Endothelial cell of umbilical vein (primary cell): ENCODE data around the gene GPX7. TPM values are rescaled to one million over a fixed set of nuclear protein-coding genes. Genes with fewer than 3 reads are reported as not detected.

Experiments
- BruUV-seq: library from RNA; stranded (reverse); fragments of 400-500 nt; replicated peaks from 2 replicates; lab custom pipeline; 2021; lab: Mats Ljungman, UMichigan
- CTCF ChIA-PET: fragments of 300-600, 350-600 bp; sonication (Branson Sonifier 250); formaldehyde crosslinking; loops from one replicate; lab custom pipeline; 2021; ENCODE audit warnings: antibody characterized with exemption, inconsistent platforms; lab: Charles Lee
- POLR2A ChIA-PET: fragments of 300-600, 350-600 bp; sonication (Branson Sonifier 250); formaldehyde crosslinking; loops from one replicate; lab custom pipeline; 2021; ENCODE audit warnings: antibody characterized with exemption, inconsistent platforms; lab: Charles Lee
- DNase-seq: peaks from one replicate; pipeline ENCODE4 v3.0.0-alpha.2; 2011; ENCODE audit warnings: low read depth, low spot score
- FAIRE-seq: peaks from 2 replicates; lab custom pipeline; 2011; peaks lifted over from hg19 to GRCh38; lab: Jason Lieb, UNC
- H2AFZ ChIP-seq: 2 replicates; pipeline ENCODE4 v1.6.0; 2012; ENCODE audit warnings: low read depth, low read length, control low read depth, inconsistent platforms
- H3K27ac ChIP-seq: 2 replicates; pipeline ENCODE4 v1.5.1; 2011; ENCODE audit warnings: low read depth, mild to moderate bottlenecking, control low read depth, low read length, moderate library complexity; ENCODE audit not compliant: insufficient read depth
- H3K27me3 ChIP-seq, 2 experiments: 2 replicates each; pipeline versions ENCODE4 v1.6.0 to v1.6.1; 2011; ENCODE audit warnings: low read length in 2 of 2, mixed read lengths in 1 of 2; ENCODE audit not compliant: control insufficient read depth in 2 of 2, insufficient read depth in 2 of 2
- H3K36me3 ChIP-seq, 2 experiments: 2 replicates in 1 of 2; 3 replicates in 1 of 2; pipeline ENCODE4 v1.5.1; 2011; ENCODE audit warnings: low read length in 2 of 2, mild to moderate bottlenecking in 1 of 2, moderate library complexity in 1 of 2; ENCODE audit not compliant: control insufficient read depth in 2 of 2, insufficient read depth in 2 of 2; ENCODE audit errors: extremely low read depth in 1 of 2
- H3K4me1 ChIP-seq: 3 replicates; pipeline ENCODE4 v1.5.1; 2011; ENCODE audit warnings: mild to moderate bottlenecking, low read length; ENCODE audit not compliant: control insufficient read depth, insufficient read depth; ENCODE audit errors: extremely low read depth
- H3K4me2 ChIP-seq: 2 replicates; pipeline ENCODE4 v1.6.1; 2011; ENCODE audit warnings: low read length, control low read depth, mixed read lengths; ENCODE audit not compliant: insufficient read depth
- H3K4me3 ChIP-seq, 3 experiments: fragments of 200-600 bp in 1 of 3; sonication (generic), shearing (Covaris generic) in 1 of 3; replicated peaks in 1 of 3; 2 replicates each; pipeline ENCODE4 v1.5.1; 2011 to 2016; ENCODE audit warnings: control low read depth in 3 of 3, low read length in 3 of 3, mild to moderate bottlenecking in 2 of 3, inconsistent platforms in 1 of 3, low read depth in 1 of 3, moderate library complexity in 1 of 3; ENCODE audit not compliant: insufficient read depth in 1 of 3
- H3K79me2 ChIP-seq: 2 replicates; pipeline ENCODE4 v1.6.0; 2012; ENCODE audit warnings: low read length, inconsistent platforms; ENCODE audit not compliant: control insufficient read depth, insufficient read depth
- H3K9ac ChIP-seq: replicated peaks from 2 replicates; pipeline ENCODE3; 2011; ENCODE audit warnings: low read length, control low read depth; ENCODE audit not compliant: insufficient read depth; ENCODE audit errors: extremely low read depth
- H3K9me1 ChIP-seq: replicated peaks from 3 replicates; pipeline ENCODE4 v1.6.0; 2011; ENCODE audit warnings: mild to moderate bottlenecking, low read length; ENCODE audit not compliant: control insufficient read depth, insufficient read depth; ENCODE audit errors: extremely low read depth
- H3K9me3 ChIP-seq: replicated peaks from 2 replicates; pipeline ENCODE4 v1.5.1; 2012; ENCODE audit warnings: low read length, inconsistent platforms; ENCODE audit not compliant: control insufficient read depth, insufficient read depth
- H4K20me1 ChIP-seq: replicated peaks from 2 replicates; pipeline ENCODE3; 2011; ENCODE audit warnings: mild to moderate bottlenecking, low read length; ENCODE audit not compliant: control insufficient read depth, insufficient read depth; ENCODE audit errors: extremely low read depth
- EZH2 ChIP-seq: IDR thresholded peaks from 2 replicates; pipeline ENCODE4 v1.6.1; 2012; ENCODE audit warnings: borderline replicate concordance, low read depth, mild to moderate bottlenecking, moderate library complexity, low read length, inconsistent platforms; ENCODE audit not compliant: severe bottlenecking
- FOS ChIP-seq: IDR thresholded peaks from 2 replicates; pipeline ENCODE4 v1.6.1; 2011; ENCODE audit warnings: mild to moderate bottlenecking, low read length, moderate library complexity, borderline replicate concordance; ENCODE audit not compliant: insufficient read depth
- GATA2 ChIP-seq: IDR thresholded peaks from 2 replicates; pipeline ENCODE4 v1.7.0; 2011; ENCODE audit warnings: low read depth, mild to moderate bottlenecking, moderate library complexity, mixed read lengths, low read length; ENCODE audit not compliant: insufficient read length, insufficient read depth
- JUN ChIP-seq: IDR thresholded peaks from 2 replicates; pipeline ENCODE4 v1.6.1; 2011; ENCODE audit warnings: borderline replicate concordance, low read depth; ENCODE audit not compliant: insufficient read length, insufficient read depth
- MYC ChIP-seq: IDR thresholded peaks from one replicate; pipeline ENCODE4 v1.6.1; 2011; ENCODE audit warnings: mild to moderate bottlenecking, low read depth, low read length
- POLR2A ChIP-seq: IDR thresholded peaks from 2 replicates; pipeline ENCODE4 v1.6.1; 2012; ENCODE audit warnings: low read depth, mild to moderate bottlenecking, control low read depth, low read length
- POLR2AphosphoS5 ChIP-seq: IDR thresholded peaks from 2 replicates; pipeline ENCODE4 v1.6.1; 2012; ENCODE audit warnings: low read depth, mild to moderate bottlenecking, control low read depth, low read length, moderate library complexity; ENCODE audit not compliant: insufficient read depth
- dilution Hi-C: fragments of 300-500 bp; cut with MboI; formaldehyde crosslinking; loops from one replicate; pipeline ENCODE4 v1.15.0; 2019; ENCODE audit warnings: low sequenced_read_pairs; ENCODE audit not compliant: extremely low pct_ligation_motif_present
- intact Hi-C: fragments of 100-400 bp; cut with micrococcal nuclease; formaldehyde crosslinking; loops from one replicate; pipeline ENCODE4 v1.10.0; 2022
- polyA plus RNA-seq, 4 experiments: library from polyadenylated mRNA; depleted of rRNA in 3 of 4; stranded (reverse) in 3 of 4; unstranded in 1 of 4; fragments of >200 nt; gene quantifications; 2 replicates each; pipeline versions ENCODE4 v1.2.1 to v1.2.3, GENCODE V29; 2011 to 2012; ENCODE audit warnings: missing spikeins in 1 of 4
- total RNA-seq: library from RNA; stranded (reverse); gene quantifications from 2 replicates; pipeline ENCODE4 v1.2.3, GENCODE V29; 2021
- TF ChIP-seq, protein P1 (sequence below): IDR thresholded peaks from 2 replicates; pipeline ENCODE4 v1.6.1; 2011; ENCODE audit not compliant: insufficient read depth, insufficient read length
- TF ChIP-seq, protein P2 (sequence below), 2 donors: IDR thresholded peaks; 1 replicate in 1 of 2; 2 replicates in 1 of 2; pipeline ENCODE4 v1.5.1; 2011; ENCODE audit warnings: low read length in 2 of 2, mild to moderate bottlenecking in 2 of 2, moderate library complexity in 2 of 2, control low read depth in 1 of 2, inconsistent platforms in 1 of 2, low read depth in 1 of 2; ENCODE audit not compliant: insufficient read depth in 1 of 2; ENCODE audit errors: extremely low read depth in 1 of 2

GPX7 gene
- total and polyA plus RNA-seq, 2 donors (not counting 3 experiments of a cell fraction or from before 2014, with no cell fraction given): 8.9 to 25.7 TPM

DNA sequence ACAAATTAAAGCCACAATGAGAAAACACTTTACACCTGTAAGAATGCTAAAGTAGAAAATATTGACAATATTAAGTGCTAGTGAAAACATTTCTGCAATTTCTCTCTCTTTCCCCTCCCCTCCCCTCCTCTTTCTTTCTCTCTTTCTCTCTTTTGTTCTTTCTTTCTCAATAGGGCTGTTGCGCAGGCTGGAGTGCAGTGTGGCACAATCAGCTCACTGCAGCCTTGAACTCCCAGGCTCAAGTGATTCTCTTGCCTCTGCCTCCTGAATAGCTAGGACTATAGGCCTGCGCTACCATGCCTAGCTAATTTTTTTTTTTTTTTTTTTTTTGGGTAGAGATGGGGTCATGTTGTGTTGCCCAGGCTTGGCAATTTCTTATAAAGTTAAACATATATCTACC lies 24.9 kb downstream of the GPX7 start:
- Histone ChIP-seq H3K4me3 (no peak overlapping the region), H3K9ac (no peak overlapping the region), H3K4me2 (no peak overlapping the region), H3K36me3 (no peaks in the 10 kb centered on the region), H2AFZ (no peak overlapping the region), H3K9me1 (no peaks in the 10 kb centered on the region), H3K9me3 (no peaks in the 10 kb centered on the region), H3K79me2 (no peaks in the 10 kb centered on the region), H3K27me3 (peaks cover 6 to 10% of the 10 kb centered on the region in 2 experiments), H3K27ac (no peak overlapping the region), H3K4me1 (no peaks in the 10 kb centered on the region), H4K20me1 (no peaks in the 10 kb centered on the region)
- POLR2A ChIA-PET: interaction anchor here (0.7 kb wide), 1 partner anchor 14 kb away, joined by 8 read pairs; no protein-coding TSS in a partner anchor
- no TSS peak for BruUV-seq
- dilution Hi-C loops (no loop called here), intact Hi-C loops (no loop called here)
- CTCF ChIA-PET: interaction anchor here (1.2 kb wide), 2 partner anchors 58 to 60 kb away, joined by 3 read pairs; no protein-coding TSS in a partner anchor
- FAIRE-seq: no peak
- no peak for DNase-seq
- TF ChIP-seq EZH2 (no peak), FOS (no peak), JUN (no peak), GATA2 (no peak), MYC (no peak), POLR2AphosphoS5 (no peak), POLR2A (no peak)
- TF ChIP-seq, protein P1, sequence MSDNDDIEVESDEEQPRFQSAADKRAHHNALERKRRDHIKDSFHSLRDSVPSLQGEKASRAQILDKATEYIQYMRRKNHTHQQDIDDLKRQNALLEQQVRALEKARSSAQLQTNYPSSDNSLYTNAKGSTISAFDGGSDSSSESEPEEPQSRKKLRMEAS: no peak
- TF ChIP-seq, protein P2, sequence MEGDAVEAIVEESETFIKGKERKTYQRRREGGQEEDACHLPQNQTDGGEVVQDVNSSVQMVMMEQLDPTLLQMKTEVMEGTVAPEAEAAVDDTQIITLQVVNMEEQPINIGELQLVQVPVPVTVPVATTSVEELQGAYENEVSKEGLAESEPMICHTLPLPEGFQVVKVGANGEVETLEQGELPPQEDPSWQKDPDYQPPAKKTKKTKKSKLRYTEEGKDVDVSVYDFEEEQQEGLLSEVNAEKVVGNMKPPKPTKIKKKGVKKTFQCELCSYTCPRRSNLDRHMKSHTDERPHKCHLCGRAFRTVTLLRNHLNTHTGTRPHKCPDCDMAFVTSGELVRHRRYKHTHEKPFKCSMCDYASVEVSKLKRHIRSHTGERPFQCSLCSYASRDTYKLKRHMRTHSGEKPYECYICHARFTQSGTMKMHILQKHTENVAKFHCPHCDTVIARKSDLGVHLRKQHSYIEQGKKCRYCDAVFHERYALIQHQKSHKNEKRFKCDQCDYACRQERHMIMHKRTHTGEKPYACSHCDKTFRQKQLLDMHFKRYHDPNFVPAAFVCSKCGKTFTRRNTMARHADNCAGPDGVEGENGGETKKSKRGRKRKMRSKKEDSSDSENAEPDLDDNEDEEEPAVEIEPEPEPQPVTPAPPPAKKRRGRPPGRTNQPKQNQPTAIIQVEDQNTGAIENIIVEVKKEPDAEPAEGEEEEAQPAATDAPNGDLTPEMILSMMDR (IDR thresholded peaks at IDR 0.05; ENCODE audit: extremely low read depth in 1 of 2, insufficient read depth in 1 of 2, low read depth in 1 of 2, low read length in 2 of 2): no peak
